Bladder microvascular endothelial cell (primary cell): ENCODE data around the gene RPA1. TPM values are rescaled to one million over a fixed set of nuclear protein-coding genes. Genes with fewer than 3 reads are reported as not detected.

Experiments used
- total RNA-seq: library from RNA; depleted of rRNA; stranded (reverse); fragments of >200 nt; gene quantifications from 2 replicates; pipeline ENCODE4 v1.2.3, GENCODE V29; 2014

Gene RPA1
- total RNA-seq = 35.9 and 64.1 TPM in 2 replicates

GRCh38 chr17:1829592-1830257 lies at the start of gene RPA1, which contains the start of gene SMYD4:
Gene RPA1 (plus strand): TSS chr17:1830005. CDS start chr17:1830094, 89 bp downstream.
Gene SMYD4 (minus strand): TSS chr17:1829902. CDS start chr17:1827994, 1,908 bp downstream.

Other genes starting within 250 kb of the RPA1 start
- 8.3 and 46.6 TPM in 2 replicates for gene SLC43A2, start 201.2 kb upstream of the RPA1 start, total RNA-seq
- 82.4 and 99.5 TPM in 2 replicates for gene SCARF1, start 184.3 kb upstream of the RPA1 start, total RNA-seq
- gene RILP, start 180.1 kb upstream of the RPA1 start, total RNA-seq = 10.1 and 12.3 TPM in 2 replicates
- gene PRPF8, start 145.1 kb upstream of the RPA1 start, total RNA-seq = 82.1 and 190 TPM in 2 replicates
- gene TLCD2, start 119.6 kb upstream of the RPA1 start, total RNA-seq = 1.3 and 1.4 TPM in 2 replicates
- 14.9 and 25.6 TPM in 2 replicates for gene WDR81, start 105.3 kb upstream of the RPA1 start, total RNA-seq
- gene SERPINF2, start 87.1 kb upstream of the RPA1 start, total RNA-seq = 0.49 TPM in 1 of 2 replicates, not detected in the other
- 0.16 TPM in 1 of 2 replicates, not detected in the other for gene SERPINF1, start 67.9 kb upstream of the RPA1 start, total RNA-seq
- gene SMYD4, start 103 bp upstream of the RPA1 start, total RNA-seq = 6.5 and 13.7 TPM in 2 replicates
- 0.06 TPM in 1 of 2 replicates, not detected in the other for gene RTN4RL1, start 195.3 kb downstream of the RPA1 start, total RNA-seq
- 8.4 and 18.3 TPM in 2 replicates for gene DPH1, start 200.1 kb downstream of the RPA1 start, total RNA-seq
- gene OVCA2, start 212.0 kb downstream of the RPA1 start, total RNA-seq = 22.7 and 48.4 TPM in 2 replicates
- gene HIC1, start 225.1 kb downstream of the RPA1 start, total RNA-seq = 18.5 and 25.5 TPM in 2 replicates